Neural cell (in vitro differentiated cells): ENCODE results near the gene VMP1.

Experiments
- CTCF ChIP-seq: fragments of 450-650 bp; IDR thresholded peaks from 2 replicates; pipeline ENCODE4 v1.5.1; 2014; ENCODE audit warnings: antibody characterized with exemption, mild to moderate bottlenecking, moderate library complexity; ENCODE audit not compliant: poor library complexity, severe bottlenecking
- EP300 ChIP-seq: fragments of 450-650 bp; conservative IDR thresholded peaks from 2 replicates; pipeline ENCODE4 v1.6.1; 2014; ENCODE audit warnings: antibody characterized with exemption, mild to moderate bottlenecking, moderate library complexity; ENCODE audit not compliant: poor library complexity, severe bottlenecking
- REST ChIP-seq: IDR thresholded peaks from 2 replicates; pipeline ENCODE4 v1.6.1; 2012; ENCODE audit warnings: borderline replicate concordance
- TAF1 ChIP-seq: IDR thresholded peaks from 2 replicates; pipeline ENCODE4 v1.6.1; 2012; ENCODE audit warnings: low read depth

GRCh38 chr17:59779521-59779920 lies 72.1 kb downstream of the VMP1 start:
- TF ChIP-seq REST (no peak), CTCF (no peak), TAF1 (no peak), EP300 (no peak)
